Ovary (tissue), 3 donors: ENCODE results near the gene CORO1C.

Source experiments
- CTCF ChIP-seq, 3 donors: fragments of 450-650 bp in 2 of 3; fragments of 200-600 bp in 1 of 3; IDR thresholded peaks; one replicate each; pipeline versions ENCODE4 v1.5.1 to v1.8.0; 2016 to 2022; ENCODE audit warnings: antibody characterized with exemption in 3 of 3, mild to moderate bottlenecking in 1 of 3
- POLR2A ChIP-seq: fragments of 450-650 bp; IDR thresholded peaks from one replicate; pipeline ENCODE4 v1.6.1; 2017; ENCODE audit warnings: antibody characterized with exemption, mild to moderate bottlenecking, moderate library complexity
- donor health status: DM: no; HTN: no; CAD: no.

- no peak for TF ChIP-seq CTCF (IDR thresholded peaks at IDR 0.05)
- TF ChIP-seq POLR2A = no peak
Measured at GRCh38 chr12:108610336-108610815, 120.9 kb downstream of the CORO1C start.
